ELR (cell line): ENCODE results near the gene DUS1L.

Experiments
- DNase-seq: peaks from one replicate; pipeline ENCODE4 v3.0.0-alpha.2; 2015; ENCODE audit warnings: low read depth

DUS1L gene

GRCh38 chr17:82100502-82101298 lies 35.1 kb upstream of the DUS1L start:
- no peak for DNase-seq

DNA sequence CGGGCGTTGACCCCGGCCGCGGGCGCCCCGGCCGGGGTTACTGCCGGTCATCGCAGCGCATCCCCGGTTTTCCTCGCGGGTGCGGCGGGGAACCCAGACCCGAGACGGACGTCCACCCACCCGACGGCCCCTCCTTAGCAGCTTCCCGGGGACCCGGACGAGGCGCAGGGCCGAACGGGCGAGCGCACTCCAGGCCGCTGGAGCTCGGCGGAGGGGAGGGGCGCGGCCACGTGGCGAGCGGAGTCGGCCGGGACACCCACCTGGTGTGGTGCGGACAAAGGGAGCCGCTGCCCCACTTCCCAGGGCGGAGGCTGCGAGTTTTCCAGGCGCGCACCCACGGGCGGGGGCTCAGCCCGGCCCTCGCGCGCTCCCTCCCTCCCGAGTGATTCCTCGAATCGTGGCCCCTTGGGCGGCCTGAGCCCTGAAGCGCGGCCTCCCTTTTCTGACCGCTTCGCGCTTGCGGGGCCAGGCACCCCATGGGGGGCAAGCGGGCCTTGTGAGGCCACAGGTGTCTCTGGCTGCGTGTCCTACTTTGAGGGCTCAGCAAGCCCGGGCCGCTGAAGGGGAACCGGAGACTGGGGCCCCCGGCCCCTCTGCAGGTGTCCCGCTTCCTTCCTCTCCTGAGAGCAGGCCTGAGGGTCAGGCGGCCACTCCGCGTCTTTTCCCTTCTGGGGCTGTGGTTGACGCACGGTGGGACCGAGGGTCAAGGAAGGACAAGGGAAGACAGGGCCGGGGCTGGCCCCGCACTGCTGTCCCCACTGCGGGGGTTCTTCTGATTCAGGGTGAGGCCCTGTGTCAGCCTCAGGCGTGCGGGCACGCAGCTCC lies 33.5 kb upstream of the DUS1L start:
- no peak for DNase-seq

GRCh38 chr17:82098169-82098938 lies 32.8 kb upstream of the DUS1L start, which contains the start of gene FASN:
Gene FASN (minus strand): TSS chr17:82098236. CDS start chr17:82096445, 1,791 bp downstream.
- DNase-seq: peak; percentile 97

- DNase-seq: no peak
These were observed 32.2 kb upstream of the DUS1L start for GRCh38 chr17:82097919-82098168.

DNA sequence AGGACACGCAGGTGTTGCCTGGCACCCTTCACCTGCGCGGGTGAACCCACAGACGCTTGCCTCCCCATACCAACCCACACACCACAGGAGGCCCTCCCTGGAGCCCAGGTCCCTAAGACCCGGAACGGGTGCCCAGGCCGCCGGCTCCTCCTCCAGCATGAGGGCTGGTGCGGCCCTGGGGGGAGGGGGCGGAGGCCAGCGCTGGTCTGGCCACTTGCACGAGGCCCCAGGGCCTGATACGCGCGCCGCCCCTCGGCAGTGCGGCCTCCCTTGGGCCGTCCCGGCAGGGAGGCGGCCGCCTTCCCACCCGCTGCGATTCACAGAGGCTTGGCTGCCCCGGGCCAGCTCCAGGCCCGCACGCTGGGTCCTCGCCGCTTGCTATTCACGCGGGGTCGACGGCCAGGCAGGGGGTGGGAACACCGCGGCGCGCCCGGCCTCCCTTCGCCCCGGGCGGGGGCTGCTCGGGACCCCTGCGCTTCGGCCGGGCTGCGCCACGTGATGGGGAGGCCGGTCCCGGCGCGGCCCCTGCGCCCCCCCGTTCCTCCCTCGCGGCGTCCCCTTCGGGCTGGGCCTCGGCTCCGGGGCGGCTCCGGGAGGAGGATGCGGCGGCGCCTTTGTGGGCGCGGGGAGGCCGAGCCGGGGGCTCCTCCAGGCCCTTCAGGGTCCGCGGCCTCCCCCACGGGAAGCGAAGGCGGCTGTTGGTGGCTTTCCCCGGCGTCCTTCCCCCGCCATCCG lies 31.7 kb upstream of the DUS1L start:
- DNase-seq: peak; percentile 71

GRCh38 chr17:82096709-82097183 lies 31.1 kb upstream of the DUS1L start:
- DNase-seq: no peak

GRCh38 chr17:82095777-82096708 lies 30.4 kb upstream of the DUS1L start:
- no peak for DNase-seq

- DNase-seq: no peak
These were observed 29.6 kb upstream of the DUS1L start for GRCh38 chr17:82094931-82095776.

- DNase-seq: no peak
These were observed 27.6 kb upstream of the DUS1L start for GRCh38 chr17:82092995-82093751.

- DNase-seq: no peak
These were observed 27.0 kb upstream of the DUS1L start for GRCh38 chr17:82092628-82092994.

- no peak for DNase-seq
These were observed 26.5 kb upstream of the DUS1L start for GRCh38 chr17:82092094-82092586.

- DNase-seq: no peak
These were observed 25.9 kb upstream of the DUS1L start for GRCh38 chr17:82091264-82092066.

- no peak for DNase-seq
These were observed 25.1 kb upstream of the DUS1L start for GRCh38 chr17:82090549-82091263.

GRCh38 chr17:82089723-82090548 lies 24.3 kb upstream of the DUS1L start:
- no peak for DNase-seq

DNA sequence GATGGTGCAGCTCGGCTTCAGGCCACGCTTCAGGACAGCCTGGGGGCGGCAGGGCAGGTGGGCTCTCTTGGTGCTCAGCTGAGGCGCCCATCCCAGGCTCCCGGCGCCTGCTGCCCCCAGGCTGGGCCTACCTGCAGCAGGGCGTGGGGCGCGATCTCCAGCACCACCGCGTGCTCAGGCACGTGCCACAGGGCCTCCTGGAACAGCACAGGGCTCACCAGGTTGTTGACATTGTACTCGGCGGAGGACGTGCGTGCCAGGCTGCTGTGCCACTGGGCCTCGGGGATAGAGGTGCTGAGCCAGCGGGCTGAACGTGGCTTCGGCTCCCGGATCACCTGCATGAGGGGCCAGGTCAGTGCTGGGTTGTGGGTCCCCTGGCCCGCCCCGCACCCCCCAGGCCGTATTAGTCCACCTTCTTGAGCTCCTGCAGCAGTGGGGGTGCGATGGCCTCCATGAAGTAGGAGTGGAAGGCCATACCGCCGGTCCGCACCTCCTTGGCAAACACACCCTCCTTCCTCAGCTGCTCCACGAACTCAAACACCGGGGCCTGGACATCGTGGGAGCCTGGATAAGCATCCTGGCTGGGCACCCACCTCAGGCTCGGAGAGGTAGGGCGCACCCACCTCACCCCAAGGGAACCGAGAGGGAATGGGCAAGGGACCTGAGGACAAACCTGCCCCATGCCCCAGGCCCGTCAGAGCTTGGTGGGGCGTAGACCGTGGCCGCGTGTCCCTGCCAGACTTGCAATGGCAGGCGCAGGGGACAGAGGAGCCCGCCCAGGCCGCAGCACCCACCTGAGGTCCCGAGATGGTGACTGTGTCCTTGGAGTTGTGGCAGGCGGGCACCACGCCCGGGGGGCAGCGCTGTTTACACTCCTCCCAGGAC lies 23.5 kb upstream of the DUS1L start:
- no peak for DNase-seq
